Posterior cingulate gyrus (tissue), 11 donors: ENCODE data around the gene EHHADH.

Source experiments
- DNase-seq, 10 donors: peaks; one replicate each; pipeline versions ENCODE4 v3.0.0 to v3.0.0-alpha.2; 2020 to 2021; ENCODE audit warnings: mixed read lengths in 3 of 10
- intact Hi-C: fragments of 100-400 bp; cut with DNase I; formaldehyde crosslinking; loops from one replicate; pipeline ENCODE4 v1.15.1; 2023

Gene EHHADH

DNA sequence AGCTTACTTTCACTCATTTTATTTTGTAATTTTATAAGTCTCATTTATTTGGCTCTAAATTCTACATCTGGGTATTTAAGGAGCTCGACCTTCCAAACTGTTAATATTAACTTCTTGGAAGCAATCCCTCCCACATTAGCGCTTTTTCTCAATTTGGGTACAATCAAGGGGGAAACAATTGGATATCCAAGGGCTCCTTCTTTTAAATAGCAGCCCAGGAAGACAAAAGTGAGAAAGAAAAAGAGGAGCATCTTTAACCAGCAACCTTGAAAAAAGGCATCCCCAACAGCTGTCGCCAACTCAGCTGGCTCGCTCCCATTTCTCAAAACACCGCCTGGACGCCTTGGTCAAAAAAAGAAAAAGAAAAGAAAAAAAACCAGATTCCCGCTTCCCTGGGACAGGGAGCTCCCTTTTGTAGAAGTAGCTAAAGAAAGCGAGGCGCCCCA, 101.9 kb downstream of the EHHADH start:
- DNase-seq: peak in 1 of 10 donors; percentile 38
- intact Hi-C loops: no loop called here

- no peak for DNase-seq
Observed at GRCh38 chr3:185151101-185151963, 102.5 kb downstream of the EHHADH start.

DNA sequence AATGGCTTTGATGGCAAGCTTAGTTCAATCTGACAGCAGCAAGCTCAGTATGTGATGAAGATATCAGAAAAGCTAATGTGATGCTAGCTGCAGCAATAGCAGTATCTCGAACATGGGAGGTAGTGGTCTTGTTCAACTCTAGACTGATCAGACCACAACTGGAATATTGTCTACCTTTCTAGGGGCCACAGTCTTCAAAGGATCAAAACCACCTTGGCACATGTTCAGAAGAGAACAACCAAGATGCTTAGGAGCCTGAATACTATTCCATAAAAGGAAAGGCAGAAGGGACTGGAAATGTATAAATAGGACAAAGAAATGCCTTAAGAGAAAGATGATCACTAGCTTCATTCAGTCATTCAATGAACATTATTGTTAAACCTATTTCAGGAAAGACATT, 103.3 kb downstream of the EHHADH start:
- intact Hi-C loops: no loop called here
- DNase-seq: no peak

More at GRCh38 chr3:185151101-185151963, 102.5 kb downstream of the EHHADH start:
- intact Hi-C loops: no loop called here

DNA sequence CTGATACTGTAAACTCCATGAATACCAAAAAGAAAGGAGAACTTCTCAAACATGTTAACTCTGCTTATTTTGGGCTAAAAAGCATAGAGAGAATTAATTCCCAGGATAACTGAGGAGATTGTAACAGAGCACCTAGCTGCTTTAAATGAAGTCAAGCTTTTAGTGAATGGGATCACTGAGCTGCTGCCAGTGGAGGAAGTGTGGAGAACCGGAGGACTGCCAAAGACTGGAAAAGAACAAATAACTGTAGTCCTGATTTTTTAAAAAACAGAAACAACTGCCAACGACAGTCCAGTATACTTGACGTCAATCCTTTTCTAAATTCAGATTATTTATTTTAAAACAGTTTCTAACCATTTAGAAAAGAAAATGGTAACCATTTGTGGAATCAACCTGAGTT, 104.3 kb downstream of the EHHADH start:
- intact Hi-C loops: no loop called here
- peak in 1 of 10 donors; percentile 17 for DNase-seq

GRCh38 chr3:185145511-185145910, 108.3 kb downstream of the EHHADH start:
- DNase-seq: no peak
- intact Hi-C loops: no loop called here

GRCh38 chr3:185144784-185145183, 109.1 kb downstream of the EHHADH start:
- intact Hi-C loops: no loop called here
- no peak for DNase-seq
